H1 (cell line): Measurements from ENCODE around the gene PRICKLE1. TPM values are rescaled to one million over a fixed set of nuclear protein-coding genes. Genes with fewer than 3 reads are reported as not detected.

ENCODE experiments used
- CTCF ChIA-PET: fragments of 300-600 bp; sonication (Branson Sonifier 250); formaldehyde crosslinking; loops from one replicate; lab custom pipeline; 2021; ENCODE audit not compliant: partially characterized antibody; lab: Charles Lee
- POLR2A ChIA-PET: fragments of 300-600 bp; sonication (Branson Sonifier 250); formaldehyde crosslinking; loops from one replicate; lab custom pipeline; 2021; ENCODE audit warnings: inconsistent platforms; ENCODE audit not compliant: partially characterized antibody; lab: Charles Lee
- DNase-seq, 2 experiments: peaks; one replicate each; pipeline versions ENCODE4 v3.0.0 to v3.0.0-alpha.2; 2010 to 2022; ENCODE audit warnings: low spot score in 2 of 2, low read depth in 1 of 2, mixed read lengths in 1 of 2
- FAIRE-seq: peaks from 2 replicates; lab custom pipeline; 2011; peaks lifted over from hg19 to GRCh38; lab: Jason Lieb, UNC
- H2AFZ ChIP-seq: 2 replicates; pipeline ENCODE4 v1.8.1; 2012; ENCODE audit warnings: low read length, inconsistent platforms
- H2AK5ac ChIP-seq: 2 replicates; pipeline ENCODE4 v1.6.1; 2013; ENCODE audit warnings: low read depth, low read length
- H2BK120ac ChIP-seq: replicated peaks from 2 replicates; pipeline ENCODE3; 2013; ENCODE audit warnings: low read depth, low read length, inconsistent platforms
- H2BK12ac ChIP-seq: 2 replicates; pipeline ENCODE4 v1.6.1; 2013; ENCODE audit warnings: low read depth, low read length
- H2BK15ac ChIP-seq: 2 replicates; pipeline ENCODE4 v1.6.1; 2013; ENCODE audit warnings: low read length
- H2BK20ac ChIP-seq: 2 replicates; pipeline ENCODE4 v1.6.1; 2013; ENCODE audit warnings: low read length
- H2BK5ac ChIP-seq: 2 replicates; pipeline ENCODE4 v1.6.1; 2013; ENCODE audit warnings: low read depth, low read length
- H3K14ac ChIP-seq: 2 replicates; pipeline ENCODE4 v1.6.1; 2013; ENCODE audit warnings: inconsistent platforms; ENCODE audit not compliant: insufficient read length
- H3K18ac ChIP-seq: 2 replicates; pipeline ENCODE4 v1.6.1; 2013; ENCODE audit warnings: low read length; ENCODE audit errors: extremely low read depth
- H3K23ac ChIP-seq: 2 replicates; pipeline ENCODE4 v1.6.1; 2013; ENCODE audit warnings: inconsistent platforms; ENCODE audit not compliant: insufficient read length
- H3K23me2 ChIP-seq: 2 replicates; pipeline ENCODE4 v1.6.1; 2013; ENCODE audit warnings: low read depth, low read length
- H3K27ac ChIP-seq: 2 replicates; pipeline ENCODE4 v1.6.1; 2011; ENCODE audit warnings: low read depth, low read length, inconsistent platforms
- H3K27me3 ChIP-seq, 4 experiments: replicated peaks in 1 of 4; 1 replicate in 1 of 4; 2 replicates in 3 of 4; pipeline versions ENCODE4 v1.6.1 to v1.8.1; 2011 to 2013; ENCODE audit warnings: low read length in 3 of 4, mild to moderate bottlenecking in 3 of 4, inconsistent platforms in 2 of 4, mixed read lengths in 2 of 4, moderate library complexity in 1 of 4; ENCODE audit not compliant: control insufficient read depth in 3 of 4, insufficient read depth in 3 of 4; ENCODE audit errors: extremely low read depth in 1 of 4
- H3K36me3 ChIP-seq, 4 experiments: 2 replicates each; pipeline versions ENCODE4 v1.6.1 to v1.8.1; 2011 to 2013; ENCODE audit warnings: mild to moderate bottlenecking in 4 of 4, low read length in 3 of 4, moderate library complexity in 2 of 4, control low read depth in 1 of 4, inconsistent platforms in 1 of 4; ENCODE audit not compliant: insufficient read depth in 4 of 4, control insufficient read depth in 2 of 4
- H3K4ac ChIP-seq: replicated peaks from 2 replicates; pipeline ENCODE3; 2013; ENCODE audit warnings: low read length, low read depth, mixed read lengths, inconsistent platforms; ENCODE audit not compliant: insufficient read length
- H3K4me1 ChIP-seq, 4 experiments: replicated peaks in 1 of 4; 1 replicate in 1 of 4; 2 replicates in 3 of 4; pipeline versions ENCODE4 v1.6.1 to v1.8.1; 2011 to 2013; ENCODE audit warnings: low read length in 3 of 4, inconsistent platforms in 2 of 4, mixed read lengths in 1 of 4; ENCODE audit not compliant: insufficient read depth in 4 of 4, control insufficient read depth in 3 of 4
- H3K4me2 ChIP-seq, 2 experiments: 2 replicates each; pipeline versions ENCODE4 v1.6.1 to v1.8.1; 2011 to 2013; ENCODE audit warnings: low read depth in 2 of 2, low read length in 2 of 2, control low read depth in 1 of 2, inconsistent platforms in 1 of 2, mild to moderate bottlenecking in 1 of 2; ENCODE audit not compliant: insufficient read depth in 1 of 2
- H3K4me3 ChIP-seq, 4 experiments: fragments of 200-600, 300-600 bp in 1 of 4; sonication (generic), shearing (Covaris generic), sonication (Bioruptor Twin) in 1 of 4; 2 replicates each; pipeline versions ENCODE4 v1.5.1 to v1.8.1; 2011 to 2016; ENCODE audit warnings: low read length in 4 of 4, low read depth in 3 of 4, control low read depth in 2 of 4, inconsistent platforms in 2 of 4, mild to moderate bottlenecking in 2 of 4, mixed read lengths in 1 of 4, moderate library complexity in 1 of 4; ENCODE audit not compliant: insufficient read depth in 2 of 4; ENCODE audit errors: extremely low read depth in 1 of 4
- H3K56ac ChIP-seq: replicated peaks from 2 replicates; pipeline ENCODE3; 2013; ENCODE audit warnings: low read depth, mild to moderate bottlenecking, mixed read lengths, low read length, inconsistent platforms; ENCODE audit not compliant: insufficient read length
- H3K79me1 ChIP-seq: 2 replicates; pipeline ENCODE4 v1.6.1; 2013; ENCODE audit warnings: low read depth, low read length, control low read depth
- H3K79me2 ChIP-seq, 2 experiments: 2 replicates each; pipeline versions ENCODE4 v1.6.1 to v1.8.1; 2012 to 2013; ENCODE audit warnings: low read length in 2 of 2, mild to moderate bottlenecking in 2 of 2, inconsistent platforms in 1 of 2; ENCODE audit not compliant: insufficient read depth in 2 of 2, control insufficient read depth in 1 of 2
- H3K9ac ChIP-seq, 4 experiments: replicated peaks in 1 of 4; 1 replicate in 1 of 4; 2 replicates in 3 of 4; pipeline versions ENCODE4 v1.6.1 to v1.8.1; 2011 to 2013; ENCODE audit warnings: low read depth in 3 of 4, low read length in 3 of 4, control low read depth in 2 of 4, mild to moderate bottlenecking in 2 of 4, moderate library complexity in 2 of 4, inconsistent platforms in 1 of 4; ENCODE audit errors: extremely low read depth in 1 of 4
- H3K9me3 ChIP-seq, 2 experiments: 2 replicates each; pipeline versions ENCODE4 v1.6.1 to v1.8.1; 2012 to 2013; ENCODE audit warnings: mild to moderate bottlenecking in 2 of 2, moderate library complexity in 2 of 2, control low read depth in 1 of 2, inconsistent platforms in 1 of 2, low read depth in 1 of 2, low read length in 1 of 2, mixed read lengths in 1 of 2; ENCODE audit not compliant: insufficient read depth in 2 of 2
- H4K20me1 ChIP-seq, 2 experiments: replicated peaks in 1 of 2; 2 replicates each; pipeline versions ENCODE3 to v1.8.1; 2011 to 2013; ENCODE audit warnings: inconsistent platforms in 2 of 2, low read length in 2 of 2, mild to moderate bottlenecking in 1 of 2; ENCODE audit not compliant: insufficient read depth in 2 of 2, control insufficient read depth in 1 of 2
- H4K5ac ChIP-seq: 2 replicates; pipeline ENCODE4 v1.6.1; 2013; ENCODE audit warnings: low read length, low read depth, mixed read lengths, inconsistent platforms; ENCODE audit not compliant: insufficient read length
- H4K8ac ChIP-seq: 2 replicates; pipeline ENCODE4 v1.8.0; 2013; ENCODE audit warnings: mild to moderate bottlenecking, moderate library complexity, low read length, inconsistent platforms; ENCODE audit not compliant: insufficient read depth; ENCODE audit errors: extremely low read depth
- H4K91ac ChIP-seq: replicated peaks from 2 replicates; pipeline ENCODE3; 2013; ENCODE audit warnings: low read length, mixed read lengths, inconsistent platforms; ENCODE audit not compliant: insufficient read length
- CHD1 ChIP-seq: IDR thresholded peaks from 2 replicates; pipeline ENCODE4 v1.6.1; 2012; ENCODE audit warnings: low read depth, low read length, improper control_type of control experiment
- CTCF ChIP-seq, 3 experiments: IDR thresholded peaks; 1 replicate in 2 of 3; 2 replicates in 1 of 3; pipeline versions ENCODE4 v1.5.1 to v1.6.1; 2011; ENCODE audit warnings: low read length in 3 of 3, mild to moderate bottlenecking in 3 of 3, inconsistent platforms in 2 of 3, low read depth in 1 of 3, moderate library complexity in 1 of 3; ENCODE audit not compliant: insufficient read depth in 1 of 3; ENCODE audit errors: control extremely low read depth in 1 of 3
- E2F6 ChIP-seq: IDR thresholded peaks from 2 replicates; pipeline ENCODE4 v1.6.1; 2012; ENCODE audit warnings: inconsistent platforms
- KDM4A ChIP-seq: IDR thresholded peaks from one replicate; pipeline ENCODE4 v1.7.1; 2012; ENCODE audit warnings: low read depth, mild to moderate bottlenecking, moderate library complexity, low read length, inconsistent platforms; ENCODE audit not compliant: severe bottlenecking
- NANOG ChIP-seq: IDR thresholded peaks from 2 replicates; pipeline ENCODE4 v1.6.1; 2011; ENCODE audit warnings: low read length, low read depth, mild to moderate bottlenecking, inconsistent platforms; ENCODE audit not compliant: insufficient read depth, poor library complexity, severe bottlenecking
- NRF1 ChIP-seq: IDR thresholded peaks from 2 replicates; pipeline ENCODE4 v1.6.1; 2011; ENCODE audit warnings: mild to moderate bottlenecking, low read depth, low read length, improper control_type of control experiment
- RAD21 ChIP-seq, 2 experiments: IDR thresholded peaks in 1 of 2; conservative IDR thresholded peaks in 1 of 2; 2 replicates each; pipeline ENCODE4 v1.6.1; 2011; ENCODE audit warnings: low read depth in 2 of 2, low read length in 2 of 2, improper control_type of control experiment in 1 of 2, inconsistent platforms in 1 of 2, mild to moderate bottlenecking in 1 of 2, moderate library complexity in 1 of 2
- TEAD4 ChIP-seq: IDR thresholded peaks from 2 replicates; pipeline ENCODE4 v1.6.1; 2012; ENCODE audit warnings: low read depth, low read length, inconsistent platforms, mixed read lengths
- YY1 ChIP-seq: IDR thresholded peaks from 2 replicates; pipeline ENCODE4 v1.6.1; 2011; ENCODE audit warnings: low read depth, mild to moderate bottlenecking, low read length
- WGBS, 2 experiments: shearing (Covaris generic) in 1 of 2; methylation state at CpG; one replicate each; pipeline versions ENCODE4 v1.1.6 to v1.1.7; 2013 to 2015; ENCODE audit warnings: low lambda C conversion rate in 2 of 2, mixed read lengths in 2 of 2, inconsistent platforms in 1 of 2, low coverage in 1 of 2, missing lambda C conversion rate in 1 of 2; ENCODE audit not compliant: insufficient replicate concordance in 2 of 2, insufficient coverage in 1 of 2, insufficient read length in 1 of 2; ENCODE audit errors: extremely low coverage in 1 of 2, missing lambda C conversion rate in 1 of 2; 5-methylcytosine and 5-hydroxymethylcytosine counted together
- polyA plus RNA-seq, 7 experiments: library from polyadenylated mRNA; depleted of rRNA in 3 of 7; stranded (reverse) in 5 of 7; unstranded in 2 of 7; fragments of >200 nt in 5 of 7; fragments of 200-250 nt in 2 of 7; gene quantifications; 1 replicate in 5 of 7; 2 replicates in 1 of 7; 4 replicates in 1 of 7; pipeline versions ENCODE4 v1.2.1 to v1.2.3, GENCODE V29; 2011 to 2013; ENCODE audit warnings: missing spikeins in 2 of 7, mixed read lengths in 2 of 7
- total RNA-seq: library from RNA; stranded (reverse); fragmentation: NEBNext Ultra II Directional; extraction: Animal tissue kit (Norgen Biotek cat#: 25700); gene quantifications from 2 replicates; pipeline ENCODE4 v1.2.1, GENCODE V29; 2021

The PRICKLE1 gene
- total and polyA plus RNA-seq, 2 of the 8 experiments (the other 6 are each of a cell fraction or from before 2014, with no cell fraction given): 14.0 to 22.4 TPM

- WGBS, 2 experiments: 90% methylated on average over 5 of the region's 5 CpGs; no CpG with 5 or more reads in 1 of the 2 experiments
- H2BK5ac ChIP-seq: no peak overlapping the region
- H4K5ac ChIP-seq: no peak overlapping the region
- H3K14ac ChIP-seq: no peak overlapping the region
- POLR2A ChIA-PET: interaction anchor here (4.0 kb wide), 1 partner anchor 26 kb away, joined by 11 read pairs; no protein-coding TSS in a partner anchor
- H3K18ac ChIP-seq: no peak overlapping the region
- FAIRE-seq (no peak), DNase-seq (no peak)
- H3K4me2 ChIP-seq: no peak overlapping the region
- H2BK20ac ChIP-seq: no peak overlapping the region
- H4K8ac ChIP-seq: no peak overlapping the region
- H2AK5ac ChIP-seq: no peak overlapping the region
- peaks cover 0 to 6% (median under 1%) of the 10 kb centered on the region in 4 experiments; a peak in 2 of 7 replicates for H3K4me1 ChIP-seq
- H3K23me2 ChIP-seq: no peaks in the 10 kb centered on the region
- H3K9me3 ChIP-seq: no peaks in the 10 kb centered on the region
- H3K4ac ChIP-seq: no peak overlapping the region
- no peak overlapping the region for H3K27ac ChIP-seq
- no peak overlapping the region for H3K4me3 ChIP-seq
- H3K79me2 ChIP-seq: no peaks in the 10 kb centered on the region
- H3K56ac ChIP-seq: no peak overlapping the region
- H4K91ac ChIP-seq: no peak overlapping the region
- H3K27me3 ChIP-seq: peaks cover 0 to 3% (median 0%) of the 10 kb centered on the region in 4 experiments; a peak in 2 of 7 replicates
- no peak overlapping the region for H2BK12ac ChIP-seq
- no peaks in the 10 kb centered on the region for H4K20me1 ChIP-seq
- no peaks in the 10 kb centered on the region for H3K36me3 ChIP-seq
- H2AFZ ChIP-seq: no peak overlapping the region
- H3K23ac ChIP-seq: no peak overlapping the region
- H3K9ac ChIP-seq: no peak overlapping the region
- H2BK120ac ChIP-seq: no peak overlapping the region
- CTCF ChIA-PET: interaction anchor here (1.3 to 1.5 kb wide), 3 partner anchors 25 to 840 kb away, joined by 3 to 4 read pairs (median 3); no protein-coding TSS in a partner anchor
- H2BK15ac ChIP-seq: no peak overlapping the region
- no peaks in the 10 kb centered on the region for H3K79me1 ChIP-seq
- TF ChIP-seq E2F6 (no peak), NRF1 (no peak), CHD1 (no peak), NANOG (no peak), YY1 (no peak), TEAD4 (no peak), RAD21 (IDR thresholded peaks at IDR 0.05 in 1 of 2, conservative IDR thresholded peaks at IDR 0.05 in 1 of 2; ENCODE audit: low read depth in 2 of 2, low read length in 2 of 2) (no peak), CTCF (IDR thresholded peaks at IDR 0.05; ENCODE audit: control extremely low read depth in 1 of 3, insufficient read depth in 1 of 3, low read depth in 1 of 3, low read length in 3 of 3) (no peak), KDM4A (no peak)
Measured at GRCh38 chr12:42508913-42509460, 80.6 kb downstream of the PRICKLE1 start.
